K562 (cell line): ENCODE results near the gene PCNX4. TPM values are rescaled to one million over a fixed set of nuclear protein-coding genes. Genes with fewer than 3 reads are reported as not detected.

Experiments used
- ATAC-seq: fragments of 200-7000 bp; cut with Tn5 transposase; 3 replicates; pipeline ENCODE4 v1.9.1; 2020; ENCODE audit warnings: moderate library complexity
- BruUV-seq: library from RNA; stranded (reverse); fragments of 400-500 nt; replicated peaks from 2 replicates; lab custom pipeline; 2021; lab: Mats Ljungman, UMichigan
- CTCF ChIA-PET: fragments of 300-600 bp; formaldehyde crosslinking; extraction: SDS; loops from one replicate; lab custom pipeline; 2021; ENCODE audit warnings: low intra/inter-chr PET ratio; lab: Yijun Ruan, JAX
- POLR2A ChIA-PET: fragments of 300-600, 350-650 bp; sonication (Branson Sonifier 250); formaldehyde crosslinking; extraction: SDS; loops from one replicate; lab custom pipeline; 2021; ENCODE audit warnings: antibody characterized with exemption, inconsistent platforms; lab: Yijun Ruan, JAX
- DNase-seq, 4 experiments: peaks; one replicate each; pipeline versions ENCODE4 v3.0.0 to v3.0.0-alpha.2; 2011 to 2018; ENCODE audit warnings: low spot score in 3 of 4, mixed read lengths in 3 of 4; ENCODE audit errors: extremely low read depth in 1 of 4
- FAIRE-seq: peaks from 2 replicates; lab custom pipeline; 2011; peaks lifted over from hg19 to GRCh38; lab: Jason Lieb, UNC
- H2AFZ ChIP-seq: 2 replicates; pipeline ENCODE4 v1.6.0; 2011; ENCODE audit warnings: low read depth, low read length, control low read depth, inconsistent platforms
- H3K27ac ChIP-seq: fragments of 200-600 bp; 3 replicates; pipeline ENCODE4 v1.8.0; 2011; ENCODE audit warnings: low read depth, mild to moderate bottlenecking, control low read depth, inconsistent platforms, low read length, moderate library complexity, mixed read lengths; ENCODE audit errors: extremely low read depth
- H3K27me3 ChIP-seq, 2 experiments: fragments of 300-600 bp in 1 of 2; 2 replicates in 1 of 2; 3 replicates in 1 of 2; pipeline versions ENCODE4 v1.6.0 to v1.8.0; 2011; ENCODE audit warnings: inconsistent platforms in 2 of 2, low read length in 2 of 2, mild to moderate bottlenecking in 1 of 2, mixed read lengths in 1 of 2, moderate library complexity in 1 of 2; ENCODE audit not compliant: control insufficient read depth in 2 of 2, insufficient read depth in 2 of 2
- H3K36me3 ChIP-seq: fragments of 300-600 bp; 3 replicates; pipeline ENCODE4 v1.8.0; 2011; ENCODE audit warnings: mild to moderate bottlenecking, low read length, inconsistent platforms; ENCODE audit not compliant: control insufficient read depth, insufficient read depth
- H3K4me1 ChIP-seq, 2 experiments: fragments of 200-600 bp in 1 of 2; replicated peaks in 1 of 2; 2 replicates in 1 of 2; 3 replicates in 1 of 2; pipeline versions ENCODE4 v1.5.1 to v1.8.0; 2011; ENCODE audit warnings: inconsistent platforms in 2 of 2, low read length in 2 of 2, mild to moderate bottlenecking in 1 of 2, mixed read lengths in 1 of 2, moderate library complexity in 1 of 2; ENCODE audit not compliant: control insufficient read depth in 2 of 2, insufficient read depth in 2 of 2
- H3K4me2 ChIP-seq: 2 replicates; pipeline ENCODE4 v1.6.1; 2011; ENCODE audit warnings: low read length, control low read depth, inconsistent platforms, mixed read lengths; ENCODE audit not compliant: insufficient read depth
- H3K4me3 ChIP-seq: fragments of 200-600 bp; sonication (generic), shearing (Covaris generic); 2 replicates; pipeline ENCODE4 v1.5.1; 2016; ENCODE audit warnings: control low read depth, inconsistent platforms
- H3K79me2 ChIP-seq: fragments of 200-600 bp; 3 replicates; pipeline ENCODE4 v1.8.0; 2011; ENCODE audit warnings: low read length, inconsistent platforms; ENCODE audit not compliant: control insufficient read depth, insufficient read depth
- H3K9ac ChIP-seq, 2 experiments: 2 replicates each; pipeline versions ENCODE4 v1.6.0 to v1.6.1; 2011; ENCODE audit warnings: low read depth in 2 of 2, low read length in 2 of 2, control low read depth in 1 of 2, inconsistent platforms in 1 of 2, mild to moderate bottlenecking in 1 of 2, mixed read lengths in 1 of 2; ENCODE audit not compliant: insufficient read depth in 1 of 2
- H3K9me1 ChIP-seq: one replicate; pipeline ENCODE4 v1.6.0; 2011; ENCODE audit warnings: inconsistent platforms, mild to moderate bottlenecking, low read length, moderate library complexity; ENCODE audit not compliant: control insufficient read depth, insufficient read depth
- H3K9me3 ChIP-seq: replicated peaks from 2 replicates; pipeline ENCODE4 v1.5.1; 2011; ENCODE audit warnings: low read depth, low read length, inconsistent platforms; ENCODE audit not compliant: control insufficient read depth, insufficient read depth
- H4K20me1 ChIP-seq: replicated peaks from 2 replicates; pipeline ENCODE4 v1.6.1; 2011; ENCODE audit warnings: low read length, inconsistent platforms, mixed read lengths; ENCODE audit not compliant: control insufficient read depth, insufficient read depth
- ARID3B ChIP-seq: fragments of 250-450 bp; sonication (Bioruptor Pico); IDR thresholded peaks from 2 replicates; pipeline ENCODE4 v1.4.0; 2020; ENCODE audit warnings: borderline replicate concordance
- ATF2 ChIP-seq: sonication (generic); formaldehyde crosslinking; IDR thresholded peaks from 2 replicates; pipeline ENCODE4 v1.8.1; 2022; ENCODE audit warnings: missing genetic modification reagents
- BRF1 ChIP-seq: IDR thresholded peaks from 3 replicates; pipeline ENCODE4 v1.6.1; 2011; ENCODE audit warnings: borderline replicate concordance, mild to moderate bottlenecking; ENCODE audit not compliant: insufficient read length; ENCODE audit errors: extremely low read depth
- CTBP1 ChIP-seq: fragments of 450-650 bp; IDR thresholded peaks from 2 replicates; pipeline ENCODE4 v1.6.1; 2016; ENCODE audit warnings: borderline replicate concordance
- KLF10 ChIP-seq: fragments of 250-450 bp; sonication (Bioruptor Pico); IDR thresholded peaks from 2 replicates; pipeline ENCODE4 v1.6.1; 2021; ENCODE audit warnings: matching md5 sums
- L3MBTL2 ChIP-seq: fragments of 450-650 bp; IDR thresholded peaks from 2 replicates; pipeline ENCODE4 v1.6.1; 2016; ENCODE audit warnings: mild to moderate bottlenecking, moderate library complexity
- SUPT5H ChIP-seq: fragments of 450-650 bp; IDR thresholded peaks from 2 replicates; pipeline ENCODE4 v1.6.1; 2016
- ZNF780A ChIP-seq: fragments of 250-450 bp; sonication (Bioruptor Pico); IDR thresholded peaks from 2 replicates; pipeline ENCODE4 v1.5.0; 2021; ENCODE audit warnings: mild to moderate bottlenecking
- WGBS: fragments of 100-300 bp; shearing (Covaris generic); methylation state at CpG from one replicate; pipeline ENCODE4 v1.1.6; 2016; ENCODE audit warnings: low coverage, mixed read lengths; ENCODE audit not compliant: insufficient coverage; ENCODE audit errors: missing lambda C conversion rate; 5-methylcytosine and 5-hydroxymethylcytosine counted together
- in situ Hi-C: fragments of 300-500 bp; cut with MboI; formaldehyde crosslinking; loops from 4 replicates; pipeline ENCODE4 v1.15.0; 2018; ENCODE audit warnings: inconsistent platforms, mixed read lengths
- intact Hi-C: fragments of 100-400 bp; cut with micrococcal nuclease; formaldehyde crosslinking; loops from 2 replicates; pipeline ENCODE4 v1.14.2; 2022
- polyA plus RNA-seq, 8 experiments: library from polyadenylated mRNA; depleted of rRNA in 4 of 8; stranded (reverse) in 5 of 8; unstranded in 3 of 8; fragments of >200 nt; fragmentation: Nextera tagmentation in 2 of 8; fragmentation: Illumina TruSeq in 1 of 8; extraction: Ambion mirVana in 2 of 8; extraction: Trizol in 1 of 8; gene quantifications; 2 replicates each; pipeline versions ENCODE4 v1.2.1 to v1.2.3, GENCODE V29; 2011 to 2014; ENCODE audit warnings: inconsistent platforms in 1 of 8, missing spikeins in 1 of 8
- total RNA-seq, 7 experiments: library from RNA; depleted of rRNA in 6 of 7; stranded (reverse); fragments of >200 nt in 6 of 7; fragmentation: Illumina TruSeq in 2 of 7; extraction: Trizol in 2 of 7; gene quantifications; 2 replicates each; pipeline versions ENCODE4 v1.2.1 to v1.2.3, GENCODE V29; 2011 to 2021; ENCODE audit warnings: low replicate concordance in 1 of 7

Gene PCNX4
- total and polyA plus RNA-seq, 9 of the 15 experiments (the other 6 are each of a cell fraction or from before 2014, with no cell fraction given) = 10.0 to 41.2 (median 22.4) TPM

DNA sequence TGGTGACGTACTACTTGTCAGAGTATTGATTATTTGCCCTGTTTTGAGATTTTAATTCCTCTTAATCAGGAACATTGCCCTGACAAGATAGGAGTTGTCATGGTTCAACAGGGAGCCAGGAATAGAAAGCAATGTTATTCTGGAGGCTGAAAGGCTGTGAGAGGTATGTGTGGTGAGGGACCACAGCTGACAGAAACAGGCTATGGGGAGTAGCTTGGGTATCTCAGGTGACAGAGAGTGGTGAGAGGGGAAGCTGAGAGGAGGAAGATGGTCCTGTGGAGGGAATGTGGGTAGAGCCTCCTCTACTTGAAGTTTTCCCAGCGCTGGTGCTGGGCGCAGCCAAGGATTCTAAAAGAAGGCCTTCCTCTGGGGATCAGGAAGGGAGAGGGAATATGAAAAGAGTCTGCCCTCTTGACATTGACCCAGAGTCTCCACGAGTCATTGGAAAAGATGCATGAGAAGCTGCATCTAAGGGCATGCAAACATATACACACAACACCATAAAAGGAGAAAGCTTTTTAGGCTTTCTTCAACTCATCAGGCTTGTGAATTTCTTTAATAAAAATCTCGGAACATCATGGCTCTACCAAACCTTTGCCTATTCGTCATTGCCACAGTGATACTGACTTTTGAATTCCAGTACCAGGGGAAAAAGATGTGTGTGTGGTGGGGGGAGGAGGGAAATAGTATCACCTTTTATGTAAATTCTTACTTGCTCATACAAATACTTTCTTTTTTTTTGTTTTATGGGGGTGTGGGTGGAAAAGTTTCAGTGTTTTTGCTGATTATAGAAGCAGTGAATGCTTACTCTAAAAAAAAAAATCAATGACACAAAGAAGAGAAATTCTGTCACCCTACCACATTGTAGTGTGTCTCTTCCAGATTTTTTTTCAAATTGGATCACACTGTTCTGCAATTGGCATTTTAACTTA, 113.4 kb downstream of the PCNX4 start:
- WGBS = 26% methylated on average over 6 of the region's 6 CpGs
- CTCF ChIA-PET = no interaction called here
- BruUV-seq = no TSS peak
- Histone ChIP-seq H3K4me2 (no peak overlapping the region), H3K4me1 (no peaks in the 10 kb centered on the region), H3K9ac (no peak overlapping the region), H3K9me1 (no peaks in the 10 kb centered on the region), H3K79me2 (no peaks in the 10 kb centered on the region), H3K27ac (no peak overlapping the region)
- no peak for FAIRE-seq
- intact Hi-C loops = no loop called here
- no peak for TF ChIP-seq BRF1
- no peak for TF ChIP-seq ATF2
- TF ChIP-seq CTBP1 = no peak
- TF ChIP-seq KLF10 (CRISPR knock-in tag) = no peak
- TF ChIP-seq SUPT5H = no peak
- TF ChIP-seq ZNF780A (CRISPR knock-in tag) = no peak
- TF ChIP-seq ARID3B (CRISPR knock-in tag) = no peak
- no peak for TF ChIP-seq L3MBTL2
- TF ChIP-seq, all 486 proteins: peak for 0
- POLR2A ChIA-PET = interaction anchor here (0.9 kb wide), 1 partner anchor 16 kb away, joined by 3 read pairs; no protein-coding TSS in a partner anchor
- ATAC-seq = no peak
- DNase-seq = no peak
- Histone ChIP-seq H3K27me3 (no peaks in the 10 kb centered on the region), H3K4me3 (no peak overlapping the region), H2AFZ (peak overlapping the region; percentile 77), H3K36me3 (no peaks in the 10 kb centered on the region), H4K20me1 (no peaks in the 10 kb centered on the region), H3K9me3 (no peaks in the 10 kb centered on the region)
- in situ Hi-C loops = loop anchor here (10.0 kb wide), 1 partner anchor 130 kb away; no protein-coding TSS in a partner anchor
